Activated CD4-positive, alpha-beta T cell treated with anti-CD3 and anti-CD28 coated beads for 24 hours (primary cell): ENCODE measurements around the gene JAK1.
"Not testable (repeated sequence)": the region's sequence is repeated elsewhere in the genome, so short reads cannot be mapped to it uniquely, and the experiment has no call there.

Experiments used
- DNase-seq, 2 donors: peaks; one replicate each; pipeline ENCODE4 v3.0.0-alpha.2; 2020; ENCODE audit warnings: low read depth in 2 of 2

JAK1 gene

GRCh38 chr1:64966158-64966971, at the start of gene JAK1:
Gene JAK1 (minus strand): TSS chr1:64966549. CDS start chr1:64886264, 80,285 bp downstream.
- peak; percentile 82 to 87 for DNase-seq

GRCh38 chr1:65014321-65014720, 48.0 kb upstream of the JAK1 start:
- no peak for DNase-seq

- DNase-seq: no peak
Measured at GRCh38 chr1:65011983-65012382, 45.6 kb upstream of the JAK1 start.

GRCh38 chr1:65009724-65010420, 43.5 kb upstream of the JAK1 start:
- no peak for DNase-seq

- DNase-seq: no peak
Measured at GRCh38 chr1:65009176-65009575, 42.8 kb upstream of the JAK1 start.

- DNase-seq: no peak
Measured at GRCh38 chr1:65006806-65007205, 40.5 kb upstream of the JAK1 start.

GRCh38 chr1:65003316-65003664, 36.9 kb upstream of the JAK1 start:
- no peak for DNase-seq

GRCh38 chr1:65002508-65003315, 36.4 kb upstream of the JAK1 start:
- DNase-seq: peak; percentile 37 to 56

- no peak for DNase-seq
Measured at GRCh38 chr1:65002156-65002507, 35.8 kb upstream of the JAK1 start.

GRCh38 chr1:65001231-65001792, 35.0 kb upstream of the JAK1 start:
- peak; percentile 59 to 73 for DNase-seq

GRCh38 chr1:64998425-64998948, 32.1 kb upstream of the JAK1 start:
- DNase-seq: not testable (repeated sequence)

GRCh38 chr1:64996541-64997257, 30.4 kb upstream of the JAK1 start:
- DNase-seq: no peak

- no peak for DNase-seq
Measured at GRCh38 chr1:64995316-64995715, 29.0 kb upstream of the JAK1 start.

- no peak for DNase-seq
Measured at GRCh38 chr1:64986903-64987871, 20.8 kb upstream of the JAK1 start.

GRCh38 chr1:64984737-64985136, 18.4 kb upstream of the JAK1 start:
- DNase-seq: no peak

- DNase-seq: no peak
Measured at GRCh38 chr1:64984106-64984505, 17.8 kb upstream of the JAK1 start.

GRCh38 chr1:64983110-64983509, 16.8 kb upstream of the JAK1 start:
- no peak for DNase-seq

- DNase-seq: no peak
Measured at GRCh38 chr1:64981601-64982533, 15.5 kb upstream of the JAK1 start.
